MM.1S (cell line): ENCODE results near the gene TMEM33.

Experiments used
- DNase-seq: peaks from one replicate; pipeline ENCODE4 v3.0.0-alpha.2; 2015
- H2AFZ ChIP-seq: fragments of 300-600 bp; sonication (generic); 2 replicates; pipeline ENCODE4 v1.6.0; 2016; ENCODE audit warnings: antibody characterized with exemption, low read length
- H3F3A ChIP-seq: fragments of 300-600 bp; sonication (generic); 2 replicates; pipeline ENCODE4 v1.6.1; 2016; ENCODE audit warnings: mild to moderate bottlenecking, antibody characterized with exemption, low read length, moderate library complexity, mixed read lengths; ENCODE audit not compliant: insufficient read depth
- H3K27ac ChIP-seq: fragments of 300-600 bp; sonication (generic); 2 replicates; pipeline ENCODE4 v1.5.1; 2016; ENCODE audit warnings: mild to moderate bottlenecking, low read length
- H3K27me3 ChIP-seq: fragments of 300-600 bp; sonication (generic); replicated peaks from 2 replicates; pipeline ENCODE4 v1.6.0; 2016; ENCODE audit warnings: low read length; ENCODE audit not compliant: insufficient read depth
- H3K36me3 ChIP-seq: fragments of 300-600 bp; sonication (generic); replicated peaks from 2 replicates; pipeline ENCODE4 v1.6.1; 2016; ENCODE audit warnings: mild to moderate bottlenecking, low read length, mixed read lengths; ENCODE audit not compliant: insufficient read depth
- H3K4me1 ChIP-seq: fragments of 300-600 bp; sonication (generic); 2 replicates; pipeline ENCODE4 v1.6.1; 2016; ENCODE audit warnings: low read length, mixed read lengths
- H3K4me2 ChIP-seq: fragments of 300-600 bp; sonication (generic); 2 replicates; pipeline ENCODE4 v1.6.0; 2016; ENCODE audit warnings: low read depth, low read length
- H3K4me3 ChIP-seq: fragments of 300-600 bp; sonication (generic); 2 replicates; pipeline ENCODE4 v1.5.1; 2016; ENCODE audit warnings: low read length, mixed read lengths
- H3K79me2 ChIP-seq: fragments of 300-600 bp; sonication (generic); 2 replicates; pipeline ENCODE4 v1.6.1; 2016; ENCODE audit warnings: mixed run types, low read length, mixed read lengths
- H3K9ac ChIP-seq: fragments of 300-600 bp; sonication (generic); 2 replicates; pipeline ENCODE4 v1.6.1; 2016; ENCODE audit warnings: low read length, mixed read lengths
- H3K9me2 ChIP-seq: fragments of 300-600 bp; sonication (generic); replicated peaks from 2 replicates; pipeline ENCODE4 v1.6.1; 2016; ENCODE audit warnings: mild to moderate bottlenecking, low read length, mixed read lengths; ENCODE audit not compliant: insufficient read depth
- H3K9me3 ChIP-seq: fragments of 300-600 bp; sonication (generic); replicated peaks from 2 replicates; pipeline ENCODE4 v1.6.1; 2016; ENCODE audit warnings: mild to moderate bottlenecking, low read length, mixed read lengths; ENCODE audit not compliant: insufficient read depth
- H4K20me1 ChIP-seq: fragments of 300-600 bp; sonication (generic); 2 replicates; pipeline ENCODE4 v1.6.1; 2016; ENCODE audit warnings: mild to moderate bottlenecking, low read length, moderate library complexity, mixed read lengths; ENCODE audit not compliant: insufficient read depth
- CTCF ChIP-seq: fragments of 300-600 bp; sonication (generic); IDR thresholded peaks from 2 replicates; pipeline ENCODE4 v1.5.1; 2016; ENCODE audit warnings: antibody characterized with exemption, low read length, mixed read lengths
- EZH2 ChIP-seq: fragments of 300-600 bp; sonication (generic); optimal IDR thresholded peaks from 2 replicates; pipeline ENCODE3; 2017; ENCODE audit warnings: low read depth, mild to moderate bottlenecking, antibody characterized with exemption, low read length, mixed read lengths
- EZH2phosphoT487 ChIP-seq: fragments of 300-600 bp; sonication (generic); IDR thresholded peaks from 2 replicates; pipeline ENCODE4 v1.6.1; 2018; ENCODE audit warnings: antibody characterized with exemption, low read length

TMEM33 gene

GRCh38 chr4:41992967-41993857 lies 58.0 kb downstream of the TMEM33 start:
- DNase-seq = no peak
- 0 out of 2 replicates have a peak, but pooled peaks cover 3% of the 10 kb centered on the region for H3F3A ChIP-seq
- TF ChIP-seq EZH2phosphoT487 = no peak
- TF ChIP-seq EZH2 = no peak
- no peak for TF ChIP-seq CTCF

GRCh38 chr4:41994461-41994985 lies 59.3 kb downstream of the TMEM33 start:
- peaks cover 5% of the 10 kb centered on the region; the same call in 1 of the 2 replicates for H3K4me1 ChIP-seq
- H3K27me3 ChIP-seq = no peaks in the 10 kb centered on the region
- no peaks in the 10 kb centered on the region for H3K36me3 ChIP-seq
- no peak overlapping the region for H3K9ac ChIP-seq
- H3K9me2 ChIP-seq = no peaks in the 10 kb centered on the region
- H3K4me3 ChIP-seq = no peak overlapping the region
- H3K4me2 ChIP-seq = no peak overlapping the region
- H3K27ac ChIP-seq = no peak overlapping the region
- no peak overlapping the region for H2AFZ ChIP-seq
- H3K79me2 ChIP-seq = peaks cover 23% of the 10 kb centered on the region
- H4K20me1 ChIP-seq = no peaks in the 10 kb centered on the region
- DNase-seq = no peak
- H3K9me3 ChIP-seq = no peaks in the 10 kb centered on the region
- H3F3A ChIP-seq = 0 out of 2 replicates have a peak, but pooled peaks cover 3% of the 10 kb centered on the region
- TF ChIP-seq CTCF (no peak), EZH2 (no peak), EZH2phosphoT487 (no peak)

More at GRCh38 chr4:41992967-41993857, 58.0 kb downstream of the TMEM33 start:
- H3K9ac ChIP-seq = no peak overlapping the region
- no peaks in the 10 kb centered on the region for H3K9me3 ChIP-seq
- no peak overlapping the region for H3K27ac ChIP-seq
- H4K20me1 ChIP-seq = no peaks in the 10 kb centered on the region
- H2AFZ ChIP-seq = no peak overlapping the region
- H3K4me2 ChIP-seq = no peak overlapping the region
- H3K36me3 ChIP-seq = no peaks in the 10 kb centered on the region
- H3K4me3 ChIP-seq = no peak overlapping the region
- H3K4me1 ChIP-seq = peaks cover 5% of the 10 kb centered on the region; the same call in 1 of the 2 replicates
- H3K79me2 ChIP-seq = peaks cover 23% of the 10 kb centered on the region
- H3K9me2 ChIP-seq = no peaks in the 10 kb centered on the region
- no peaks in the 10 kb centered on the region for H3K27me3 ChIP-seq

- Histone ChIP-seq H3K9me3 (no peaks in the 10 kb centered on the region), H4K20me1 (no peaks in the 10 kb centered on the region; the same call in 1 of the 2 replicates), H2AFZ (no peak overlapping the region), H3K9ac (no peak overlapping the region), H3K4me3 (no peak overlapping the region), H3K79me2 (peaks cover 4% of the 10 kb centered on the region), H3K4me1 (no peaks in the 10 kb centered on the region), H3K4me2 (no peak overlapping the region), H3F3A (no peaks in the 10 kb centered on the region), H3K27ac (no peak overlapping the region), H3K27me3 (no peaks in the 10 kb centered on the region), H3K36me3 (no peaks in the 10 kb centered on the region), H3K9me2 (no peaks in the 10 kb centered on the region)
- TF ChIP-seq EZH2phosphoT487 (no peak), CTCF (no peak), EZH2 (no peak)
- no peak for DNase-seq
Observed at GRCh38 chr4:41998019-41998418, 62.8 kb downstream of the TMEM33 start.
